ENCODE measurements around the gene MID2.
"Not testable (repeated sequence)": the region's sequence is repeated elsewhere in the genome, so short reads cannot be mapped to it uniquely, and the experiment has no call there.

Gene MID2

GRCh38 chrX:107842715-107843400, 17.2 kb downstream of the MID2 start:
- DNase-seq: no peak

- no peak for DNase-seq
Measured at GRCh38 chrX:107845625-107846024, 20.0 kb downstream of the MID2 start.

- no peak for DNase-seq
Measured at GRCh38 chrX:107848591-107848990, 22.9 kb downstream of the MID2 start.

- peak; percentile 4 for DNase-seq
Measured at GRCh38 chrX:107849747-107850421, 24.2 kb downstream of the MID2 start.

GRCh38 chrX:107850422-107850765, 24.7 kb downstream of the MID2 start:
- no peak for DNase-seq

GRCh38 chrX:107851215-107851614, 25.5 kb downstream of the MID2 start:
- DNase-seq: no peak

- not testable (repeated sequence) for DNase-seq
Measured at GRCh38 chrX:107851665-107852064, 26.0 kb downstream of the MID2 start.

GRCh38 chrX:107856289-107856688, 30.6 kb downstream of the MID2 start:
- DNase-seq: no peak

- DNase-seq: not testable (repeated sequence)
Measured at GRCh38 chrX:107857041-107857440, 31.4 kb downstream of the MID2 start.

- DNase-seq: no peak
Measured at GRCh38 chrX:107857837-107858236, 32.2 kb downstream of the MID2 start.

- DNase-seq: no peak
Measured at GRCh38 chrX:107861056-107861455, 35.4 kb downstream of the MID2 start.

- DNase-seq: no peak
Measured at GRCh38 chrX:107871136-107871535, 45.5 kb downstream of the MID2 start.

- DNase-seq: no peak
Measured at GRCh38 chrX:107878106-107878505, 52.4 kb downstream of the MID2 start.

GRCh38 chrX:107880054-107880610, 54.5 kb downstream of the MID2 start:
- no peak for DNase-seq

GRCh38 chrX:107894038-107894437, 68.4 kb downstream of the MID2 start:
- DNase-seq: peak; percentile 42

- DNase-seq: no peak
Measured at GRCh38 chrX:107902721-107903120, 77.1 kb downstream of the MID2 start.

- no peak for DNase-seq
Measured at GRCh38 chrX:107905366-107905765, 79.7 kb downstream of the MID2 start.

GRCh38 chrX:107924136-107924746, 98.6 kb downstream of the MID2 start:
- no peak for DNase-seq

GRCh38 chrX:107934262-107934661, 108.6 kb downstream of the MID2 start:
- DNase-seq: no peak

- DNase-seq: no peak
Measured at GRCh38 chrX:107935200-107935599, 109.5 kb downstream of the MID2 start.

- no peak for DNase-seq
Measured at GRCh38 chrX:107935664-107936433, 110.2 kb downstream of the MID2 start.

- DNase-seq: no peak
Measured at GRCh38 chrX:107936434-107936730, 110.7 kb downstream of the MID2 start.

- DNase-seq: no peak
Measured at GRCh38 chrX:107940095-107940494, 114.4 kb downstream of the MID2 start.
